Right lobe of liver (tissue), 6 donors: ENCODE results near the gene ZDHHC1. TPM values are rescaled to one million over a fixed set of nuclear protein-coding genes. Genes with fewer than 3 reads are reported as not detected.
A peak's percentile ranks its signal among the peaks of the same experiment; 100 is the strongest.

Experiments
- ATAC-seq, 4 donors: fragments of 200-7000 bp; cut with Tn5 transposase; one replicate each; pipeline ENCODE4 v1.9.1; 2020; ENCODE audit warnings: mild to moderate bottlenecking in 4 of 4, moderate library complexity in 4 of 4
- DNase-seq, 3 donors: peaks; one replicate each; pipeline ENCODE4 v3.0.0-alpha.2; 2020
- H3K27ac ChIP-seq, 3 donors: fragments of 200-600 bp; one replicate each; pipeline ENCODE4 v1.8.0; 2022
- H3K27me3 ChIP-seq, 2 donors: fragments of 200-600 bp; one replicate each; pipeline ENCODE4 v1.8.0; 2022
- H3K36me3 ChIP-seq, 4 donors: fragments of 200-600 bp; sonication (generic) in 1 of 4; one replicate each; pipeline versions ENCODE4 v1.5.1 to v1.8.0; 2017 to 2022; ENCODE audit warnings: control low read depth in 1 of 4
- H3K4me1 ChIP-seq, 4 donors: fragments of 200-600 bp; sonication (generic) in 1 of 4; one replicate each; pipeline versions ENCODE4 v1.5.1 to v1.8.0; 2017 to 2022; ENCODE audit warnings: control low read depth in 1 of 4
- H3K4me3 ChIP-seq, 3 donors: fragments of 200-600 bp; one replicate each; pipeline ENCODE4 v1.8.0; 2022
- H3K9me3 ChIP-seq, 4 donors: fragments of 200-600 bp; sonication (generic) in 1 of 4; one replicate each; pipeline versions ENCODE4 v1.5.1 to v1.8.0; 2017 to 2022; ENCODE audit warnings: control low read depth in 1 of 4
- CTCF ChIP-seq, 4 donors: fragments of 200-600 bp in 3 of 4; fragments of 450-650 bp in 1 of 4; IDR thresholded peaks; one replicate each; pipeline versions ENCODE4 v1.5.1 to v1.8.0; 2016 to 2022; ENCODE audit warnings: antibody characterized with exemption in 4 of 4, mild to moderate bottlenecking in 2 of 4
- POLR2A ChIP-seq: fragments of 450-650 bp; IDR thresholded peaks from one replicate; pipeline ENCODE4 v1.6.1; 2017; ENCODE audit warnings: antibody characterized with exemption, mild to moderate bottlenecking
- WGBS: methylation state at CpG from one replicate; pipeline ENCODE4 v1.1.6; 2018; ENCODE audit warnings: low coverage, low lambda C conversion rate; ENCODE audit not compliant: insufficient coverage; ENCODE audit errors: missing lambda C conversion rate; 5-methylcytosine and 5-hydroxymethylcytosine counted together
- intact Hi-C, 2 donors: fragments of 100-400 bp; cut with DNase I; formaldehyde crosslinking; loops; one replicate each; pipeline versions ENCODE4 v1.11.2 to v1.14.1; 2022
- total RNA-seq, 6 experiments: library from RNA; depleted of rRNA in 2 of 6; stranded (reverse); fragments of >200 nt in 2 of 6; fragmentation: NEBNext Ultra II Directional in 3 of 6; extraction: Animal tissue kit (Norgen Biotek cat#: 25700) in 3 of 6; gene quantifications; one replicate each; pipeline versions ENCODE4 v1.1.0 to v1.2.4, GENCODE V29; 2016 to 2023
- donor health status: DM: no; HTN: yes; CAD: no.
- donor health status: DM: no; HTN: no; CAD: no.
- donor health status: DM: no; HTN: no; CAD: no.
- donor health status: DM: no; HTN: yes; CAD: no.
- donor health status: DM: no; HTN: yes; CAD: no.

Gene ZDHHC1
- total RNA-seq, 6 experiments from 2014 or later: 1.2 to 4.0 (median 1.8) TPM

- H3K27ac ChIP-seq: no peak overlapping the region
These were observed 11.5 kb downstream of the ZDHHC1 start for GRCh38 chr16:67404740-67405226.

GRCh38 chr16:67403976-67404555, 12.2 kb downstream of the ZDHHC1 start:
- Histone ChIP-seq H3K36me3 (no peaks in the 10 kb centered on the region), H3K27me3 (no peaks in the 10 kb centered on the region), H3K27ac (no peak overlapping the region), H3K4me3 (no peak overlapping the region), H3K4me1 (peaks cover 0 to 3% (median 0%) of the 10 kb centered on the region in 4 donors), H3K9me3 (no peaks in the 10 kb centered on the region)
- DNase-seq (no peak), ATAC-seq (no peak)
- intact Hi-C loops: no loop called here
- 66% methylated on average over 7 of the region's 12 CpGs for WGBS
- TF ChIP-seq POLR2A: no peak
- TF ChIP-seq CTCF (IDR thresholded peaks at IDR 0.05): no peak

More at GRCh38 chr16:67404740-67405226, 11.5 kb downstream of the ZDHHC1 start:
- intact Hi-C loops: no loop called here
- Histone ChIP-seq H3K4me3 (no peak overlapping the region), H3K36me3 (no peaks in the 10 kb centered on the region), H3K4me1 (no peaks in the 10 kb centered on the region), H3K9me3 (no peaks in the 10 kb centered on the region), H3K27me3 (no peaks in the 10 kb centered on the region)
- ATAC-seq (peak in 2 of 4 donors; percentile 35 to 42), DNase-seq (no peak)
- TF ChIP-seq CTCF (IDR thresholded peaks at IDR 0.05) (no peak), POLR2A (no peak)
- WGBS: 93% methylated on average over 3 of the region's 5 CpGs

- WGBS: no CpG with 5 or more reads among the region's 14 CpGs
- intact Hi-C loops: no loop called here
- no peak for ATAC-seq
These were observed 15.4 kb downstream of the ZDHHC1 start for GRCh38 chr16:67400901-67401300.

GRCh38 chr16:67399749-67400704, 16.2 kb downstream of the ZDHHC1 start:
- WGBS: 90% methylated on average over 2 of the region's 19 CpGs
- intact Hi-C loops: loop anchor here in 1 of 2 donors (10.0 kb wide), 1 partner anchor 145 kb away; no protein-coding TSS in a partner anchor
- no peak for DNase-seq
- Histone ChIP-seq H3K9me3 (no peaks in the 10 kb centered on the region), H3K4me1 (peaks cover 0 to 3% (median 0%) of the 10 kb centered on the region in 4 donors), H3K4me3 (no peak overlapping the region), H3K27me3 (no peaks in the 10 kb centered on the region), H3K36me3 (no peaks in the 10 kb centered on the region), H3K27ac (no peak overlapping the region)
- TF ChIP-seq CTCF (IDR thresholded peaks at IDR 0.05) (no peak), POLR2A (no peak)
- ATAC-seq: no peak

More at GRCh38 chr16:67400901-67401300, 15.4 kb downstream of the ZDHHC1 start:
- peak in 1 of 3 donors; percentile 32 for DNase-seq
- no peak overlapping the region for H3K27ac ChIP-seq
- no peaks in the 10 kb centered on the region for H3K9me3 ChIP-seq
- H3K4me3 ChIP-seq: no peak overlapping the region
- no peaks in the 10 kb centered on the region for H3K36me3 ChIP-seq
- H3K27me3 ChIP-seq: no peaks in the 10 kb centered on the region
- TF ChIP-seq CTCF (IDR thresholded peaks at IDR 0.05) (no peak), POLR2A (no peak)
- peaks cover 0 to 3% (median 0%) of the 10 kb centered on the region in 4 donors for H3K4me1 ChIP-seq
